PFSK-1 (cell line): ENCODE results near the gene GTF2F1.

Source experiments
- FOXP2 ChIP-seq: optimal IDR thresholded peaks from 2 replicates; pipeline ENCODE3; 2011; ENCODE audit warnings: borderline replicate concordance, control low read depth, inconsistent platforms; ENCODE audit not compliant: insufficient read depth; ENCODE audit errors: extremely low read length, extremely low read depth
- POLR2AphosphoS5 ChIP-seq: IDR thresholded peaks from 2 replicates; pipeline ENCODE4 v1.6.1; 2012; ENCODE audit warnings: low read depth, mild to moderate bottlenecking, control low read depth, low read length, moderate library complexity
- SIN3A ChIP-seq: IDR thresholded peaks from 2 replicates; pipeline ENCODE4 v1.6.1; 2012; ENCODE audit warnings: mild to moderate bottlenecking, low read length, moderate library complexity, borderline replicate concordance; ENCODE audit not compliant: insufficient read depth
- TAF1 ChIP-seq: IDR thresholded peaks from 2 replicates; pipeline ENCODE4 v1.6.1; 2012; ENCODE audit warnings: low read length, control low read depth, borderline replicate concordance; ENCODE audit not compliant: insufficient read depth
- TF ChIP-seq, protein P1 (sequence below), 2 experiments: IDR thresholded peaks; 2 replicates each; pipeline versions ENCODE4 v1.6.1 to v1.8.0; 2011 to 2012; ENCODE audit warnings: low read depth in 2 of 2, low read length in 2 of 2, control low read depth in 1 of 2, inconsistent platforms in 1 of 2, mild to moderate bottlenecking in 1 of 2, moderate library complexity in 1 of 2; ENCODE audit not compliant: insufficient read depth in 1 of 2

DNA sequence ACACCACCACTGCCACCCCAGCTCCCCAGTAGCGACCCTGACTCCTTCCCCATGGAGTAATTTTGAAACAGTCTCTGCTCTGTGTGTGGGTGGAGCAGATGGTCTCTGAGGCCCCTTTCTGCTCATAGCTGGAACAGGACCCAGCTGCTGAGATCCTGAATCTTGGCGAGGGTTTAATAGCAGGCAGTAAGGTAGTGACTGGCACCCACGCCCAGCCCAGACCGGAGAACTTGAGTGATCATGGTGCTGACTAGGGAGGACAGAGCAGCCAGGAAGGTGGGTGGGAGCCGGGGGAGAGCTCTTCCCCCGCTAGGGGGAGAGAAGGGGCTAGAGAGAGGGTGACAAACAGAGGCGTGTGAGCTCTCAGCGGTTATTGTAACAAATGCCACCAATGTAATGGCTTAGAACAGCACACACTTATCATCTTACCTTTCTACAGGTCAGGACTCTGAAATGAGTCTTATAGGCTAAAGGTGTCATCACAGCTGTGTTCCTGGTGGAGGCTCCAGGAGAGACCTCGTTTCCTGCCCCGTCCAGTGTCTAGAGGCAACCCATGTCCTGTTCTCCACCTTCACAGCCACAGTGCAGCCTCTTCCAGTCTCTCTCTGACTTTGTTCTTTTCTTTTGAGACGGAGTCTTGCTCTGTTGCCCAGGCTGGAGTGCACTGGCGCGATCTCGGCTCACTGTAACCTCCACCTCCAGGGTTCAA lies 52.3 kb downstream of the GTF2F1 start:
- TF ChIP-seq POLR2AphosphoS5 = no peak
- TF ChIP-seq, protein P1, sequence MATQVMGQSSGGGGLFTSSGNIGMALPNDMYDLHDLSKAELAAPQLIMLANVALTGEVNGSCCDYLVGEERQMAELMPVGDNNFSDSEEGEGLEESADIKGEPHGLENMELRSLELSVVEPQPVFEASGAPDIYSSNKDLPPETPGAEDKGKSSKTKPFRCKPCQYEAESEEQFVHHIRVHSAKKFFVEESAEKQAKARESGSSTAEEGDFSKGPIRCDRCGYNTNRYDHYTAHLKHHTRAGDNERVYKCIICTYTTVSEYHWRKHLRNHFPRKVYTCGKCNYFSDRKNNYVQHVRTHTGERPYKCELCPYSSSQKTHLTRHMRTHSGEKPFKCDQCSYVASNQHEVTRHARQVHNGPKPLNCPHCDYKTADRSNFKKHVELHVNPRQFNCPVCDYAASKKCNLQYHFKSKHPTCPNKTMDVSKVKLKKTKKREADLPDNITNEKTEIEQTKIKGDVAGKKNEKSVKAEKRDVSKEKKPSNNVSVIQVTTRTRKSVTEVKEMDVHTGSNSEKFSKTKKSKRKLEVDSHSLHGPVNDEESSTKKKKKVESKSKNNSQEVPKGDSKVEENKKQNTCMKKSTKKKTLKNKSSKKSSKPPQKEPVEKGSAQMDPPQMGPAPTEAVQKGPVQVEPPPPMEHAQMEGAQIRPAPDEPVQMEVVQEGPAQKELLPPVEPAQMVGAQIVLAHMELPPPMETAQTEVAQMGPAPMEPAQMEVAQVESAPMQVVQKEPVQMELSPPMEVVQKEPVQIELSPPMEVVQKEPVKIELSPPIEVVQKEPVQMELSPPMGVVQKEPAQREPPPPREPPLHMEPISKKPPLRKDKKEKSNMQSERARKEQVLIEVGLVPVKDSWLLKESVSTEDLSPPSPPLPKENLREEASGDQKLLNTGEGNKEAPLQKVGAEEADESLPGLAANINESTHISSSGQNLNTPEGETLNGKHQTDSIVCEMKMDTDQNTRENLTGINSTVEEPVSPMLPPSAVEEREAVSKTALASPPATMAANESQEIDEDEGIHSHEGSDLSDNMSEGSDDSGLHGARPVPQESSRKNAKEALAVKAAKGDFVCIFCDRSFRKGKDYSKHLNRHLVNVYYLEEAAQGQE (IDR thresholded peaks at IDR 0.05; ENCODE audit: insufficient read depth in 1 of 2, low read depth in 2 of 2, low read length in 2 of 2) = no peak
- TF ChIP-seq SIN3A = no peak
- TF ChIP-seq TAF1 = no peak
- TF ChIP-seq FOXP2 = no peak
